Osteoblast (primary cell): Measurements from ENCODE around the gene CDC14A. TPM values are rescaled to one million over a fixed set of nuclear protein-coding genes. Genes with fewer than 3 reads are reported as not detected.

Source experiments
- DNase-seq: peaks from one replicate; pipeline ENCODE4 v3.0.0; 2011; ENCODE audit warnings: low spot score, mixed read lengths; ENCODE audit not compliant: insufficient read length; ENCODE audit errors: missing footprints
- H2AFZ ChIP-seq: 2 replicates; pipeline ENCODE4 v1.6.0; 2011; ENCODE audit warnings: mild to moderate bottlenecking, low read length
- H3K27ac ChIP-seq: 2 replicates; pipeline ENCODE4 v1.5.1; 2011; ENCODE audit warnings: mild to moderate bottlenecking, low read depth, low read length, moderate library complexity
- H3K27me3 ChIP-seq: 2 replicates; pipeline ENCODE4 v1.6.0; 2012; ENCODE audit warnings: mild to moderate bottlenecking, control low read depth, inconsistent platforms, low read length, moderate library complexity; ENCODE audit not compliant: insufficient read depth
- H3K36me3 ChIP-seq: 2 replicates; pipeline ENCODE4 v1.5.1; 2011; ENCODE audit warnings: mild to moderate bottlenecking, low read length, control low read depth, moderate library complexity; ENCODE audit not compliant: insufficient read depth
- H3K4me1 ChIP-seq: 2 replicates; pipeline ENCODE4 v1.5.1; 2011; ENCODE audit warnings: mild to moderate bottlenecking, low read length, control low read depth, moderate library complexity; ENCODE audit not compliant: insufficient read depth
- H3K4me2 ChIP-seq: 2 replicates; pipeline ENCODE4 v1.6.0; 2011; ENCODE audit warnings: mild to moderate bottlenecking, low read length; ENCODE audit not compliant: insufficient read depth
- H3K4me3 ChIP-seq: fragments of 200-600 bp; sonication (generic); 3 replicates; pipeline ENCODE4 v1.5.1; 2012; ENCODE audit warnings: mild to moderate bottlenecking, low read length, inconsistent platforms; ENCODE audit not compliant: insufficient read depth
- H3K79me2 ChIP-seq: 2 replicates; pipeline ENCODE4 v1.6.0; 2012; ENCODE audit warnings: mild to moderate bottlenecking, low read length, control low read depth, inconsistent platforms; ENCODE audit not compliant: insufficient read depth
- H3K9me3 ChIP-seq: 2 replicates; pipeline ENCODE4 v1.5.1; 2011; ENCODE audit warnings: low read depth, low read length, control low read depth
- H4K20me1 ChIP-seq: 2 replicates; pipeline ENCODE4 v1.6.0; 2012; ENCODE audit warnings: mild to moderate bottlenecking, low read length, control low read depth; ENCODE audit not compliant: insufficient read depth
- CTCF ChIP-seq: IDR thresholded peaks from 2 replicates; pipeline ENCODE4 v1.5.1; 2011; ENCODE audit warnings: mild to moderate bottlenecking, low read depth, low read length, moderate library complexity; ENCODE audit errors: extremely low read depth
- total RNA-seq: library from RNA; depleted of rRNA; stranded (reverse); fragments of >200 nt; gene quantifications from 2 replicates; pipeline ENCODE4 v1.2.3, GENCODE V29; 2012

CDC14A gene
- total RNA-seq, 1 donor, result 6.9 TPM

- Histone ChIP-seq H2AFZ (no peak overlapping the region), H3K4me1 (no peaks in the 10 kb centered on the region), H3K27me3 (no peaks in the 10 kb centered on the region), H3K79me2 (no peaks in the 10 kb centered on the region), H3K9me3 (no peaks in the 10 kb centered on the region), H4K20me1 (no peaks in the 10 kb centered on the region), H3K4me3 (no peak overlapping the region), H3K27ac (no peak overlapping the region), H3K36me3 (no peaks in the 10 kb centered on the region), H3K4me2 (no peak overlapping the region)
- DNase-seq, result no peak
- TF ChIP-seq CTCF, result no peak
Measured at GRCh38 chr1:100422065-100422464, 69.8 kb downstream of the CDC14A start.

DNA sequence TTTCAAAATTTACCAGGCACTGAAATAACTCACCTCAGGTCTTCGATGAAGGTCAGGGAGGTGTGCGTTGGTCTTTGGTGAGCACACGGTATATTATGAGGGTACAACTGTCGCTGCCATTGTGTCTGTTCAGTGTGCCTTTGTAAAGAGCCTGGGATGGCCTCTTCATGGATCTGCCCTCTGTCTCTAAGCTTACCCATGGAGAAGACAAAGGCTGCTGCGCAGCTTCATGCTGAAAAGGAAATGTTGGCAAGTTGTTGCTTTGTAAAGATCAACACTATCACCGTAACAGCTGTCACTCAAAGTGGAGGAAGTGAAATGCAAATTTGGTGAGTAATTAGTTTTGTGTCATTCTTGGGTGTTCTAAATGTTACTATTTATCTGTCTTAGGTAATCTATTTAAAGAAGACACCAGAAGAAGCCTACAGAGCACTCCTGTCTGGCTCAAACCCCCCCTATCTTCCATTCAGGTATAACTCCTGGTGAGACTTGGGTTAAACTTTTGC lies 71.6 kb downstream of the CDC14A start:
- no peak for TF ChIP-seq CTCF
- no peaks in the 10 kb centered on the region for H3K9me3 ChIP-seq
- no peaks in the 10 kb centered on the region for H3K4me1 ChIP-seq
- H3K27ac ChIP-seq, result no peak overlapping the region
- no peaks in the 10 kb centered on the region for H3K27me3 ChIP-seq
- no peak overlapping the region for H2AFZ ChIP-seq
- H3K4me3 ChIP-seq, result no peak overlapping the region
- H3K36me3 ChIP-seq, result no peaks in the 10 kb centered on the region
- no peak overlapping the region for H3K4me2 ChIP-seq
- no peak for DNase-seq
- H4K20me1 ChIP-seq, result no peaks in the 10 kb centered on the region
- no peaks in the 10 kb centered on the region for H3K79me2 ChIP-seq

DNA sequence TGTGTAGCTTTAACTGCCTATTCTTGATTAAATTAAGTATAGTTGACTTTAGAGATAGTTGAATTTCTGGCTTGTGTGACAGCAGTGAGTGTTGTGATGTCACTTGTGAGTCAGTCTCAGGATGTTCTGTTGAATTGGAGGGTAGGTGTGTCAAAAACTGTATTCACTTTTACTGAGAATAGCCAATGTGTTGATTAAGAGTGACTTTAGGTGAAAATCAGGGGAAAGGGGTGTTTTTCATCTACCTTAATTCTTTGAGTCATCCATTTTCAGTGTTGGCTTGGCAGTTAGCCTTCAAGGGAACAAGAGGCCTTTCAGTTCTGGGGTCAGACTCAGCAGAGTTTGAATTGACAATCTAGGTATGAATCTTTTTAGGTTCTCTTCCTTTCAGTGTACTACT lies 75.9 kb downstream of the CDC14A start:
- Histone ChIP-seq H4K20me1 (no peaks in the 10 kb centered on the region), H3K4me3 (no peak overlapping the region), H3K27me3 (no peaks in the 10 kb centered on the region), H3K36me3 (no peaks in the 10 kb centered on the region), H3K27ac (no peak overlapping the region), H3K79me2 (no peaks in the 10 kb centered on the region), H3K4me1 (no peaks in the 10 kb centered on the region), H2AFZ (no peak overlapping the region), H3K4me2 (no peak overlapping the region), H3K9me3 (no peaks in the 10 kb centered on the region)
- no peak for DNase-seq
- TF ChIP-seq CTCF, result no peak

DNA sequence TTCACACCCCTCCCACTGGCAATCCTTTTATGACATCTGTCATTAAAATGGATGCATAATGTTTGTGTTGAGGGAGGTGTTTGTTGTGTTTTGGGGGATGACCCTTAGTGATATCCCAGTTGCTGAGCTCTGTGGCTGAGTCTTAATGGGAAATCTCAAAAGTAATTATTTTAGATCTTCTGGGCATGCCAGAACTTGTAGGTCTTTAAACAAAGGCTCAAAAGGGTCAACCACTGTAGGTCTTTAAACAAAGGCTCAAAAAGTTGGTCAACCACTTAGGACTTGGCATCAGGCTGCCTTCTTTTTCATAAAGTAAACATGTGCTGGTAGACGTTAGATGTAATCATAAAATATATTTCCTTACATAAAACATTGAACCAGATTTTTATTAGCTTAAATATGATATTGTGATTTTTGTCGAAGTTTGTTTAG lies 78.0 kb downstream of the CDC14A start:
- H2AFZ ChIP-seq, result no peak overlapping the region
- no peak for TF ChIP-seq CTCF
- H3K9me3 ChIP-seq, result no peaks in the 10 kb centered on the region
- H3K79me2 ChIP-seq, result no peaks in the 10 kb centered on the region
- no peak overlapping the region for H3K4me3 ChIP-seq
- no peaks in the 10 kb centered on the region for H4K20me1 ChIP-seq
- no peak for DNase-seq
- H3K27me3 ChIP-seq, result no peaks in the 10 kb centered on the region
- H3K27ac ChIP-seq, result no peak overlapping the region
- no peak overlapping the region for H3K4me2 ChIP-seq
- no peaks in the 10 kb centered on the region for H3K36me3 ChIP-seq
- no peaks in the 10 kb centered on the region for H3K4me1 ChIP-seq
